ENCODE data around the gene ARHGAP35. TPM values are rescaled to one million over a fixed set of nuclear protein-coding genes. Genes with fewer than 3 reads are reported as not detected.
"Not testable (repeated sequence)": the region's sequence is repeated elsewhere in the genome, so short reads cannot be mapped to it uniquely, and the experiment has no call there.

ARHGAP35 gene
- total RNA-seq, 1 experiment from 2014 or later = 52.1 TPM

DNA sequence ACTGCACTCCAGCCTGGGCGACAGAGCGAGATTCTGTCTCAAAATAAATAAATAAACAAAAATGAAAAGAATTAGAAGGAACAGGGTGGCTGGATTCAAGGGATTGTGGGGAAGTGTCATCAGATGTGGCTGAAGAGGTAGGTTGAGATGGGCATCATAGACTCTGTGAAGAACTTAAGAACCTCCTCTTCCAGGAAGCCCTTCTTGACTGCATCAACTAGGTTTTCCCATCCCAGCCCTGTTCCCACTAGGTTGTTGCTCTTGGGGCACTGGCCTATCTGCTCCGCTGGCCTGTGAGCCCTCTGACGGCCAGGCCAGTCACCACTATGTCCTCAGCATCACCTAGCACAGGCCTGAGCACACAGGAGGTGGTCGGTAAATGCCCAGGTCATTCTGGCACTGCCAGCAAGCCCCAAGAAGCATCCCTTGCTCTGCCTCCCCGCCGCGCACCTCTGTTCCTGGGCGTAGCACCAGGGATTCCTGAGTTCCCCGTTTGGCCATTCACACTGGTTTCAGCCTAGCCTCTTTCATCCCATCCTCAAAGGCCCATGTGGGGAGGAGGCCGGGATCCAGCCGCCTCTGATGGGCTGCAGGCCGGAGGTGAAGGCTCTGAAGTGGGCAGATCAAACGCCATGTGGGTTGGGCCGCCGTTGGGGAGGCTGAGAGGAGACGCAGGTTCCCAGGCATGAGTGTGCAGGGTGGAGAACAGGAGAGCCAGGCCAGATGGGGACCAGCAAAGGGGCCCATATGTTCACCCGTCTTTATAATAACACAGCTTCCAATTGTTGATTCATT lies 44.8 kb upstream of the ARHGAP35 start:
- Mint-ChIP-seq H3K36me3 (ENCODE audit: insufficient read depth, unreplicated experiment) (no peaks in the 10 kb centered on the region), H3K27ac (ENCODE audit: low read depth, unreplicated experiment) (no peak overlapping the region), H3K4me3 (ENCODE audit: unreplicated experiment) (no peak overlapping the region), H3K27me3 (ENCODE audit: insufficient read depth, unreplicated experiment) (no peaks in the 10 kb centered on the region), H3K4me1 (ENCODE audit: insufficient read depth, unreplicated experiment) (peaks cover 8% of the 10 kb centered on the region), H3K9me3 (ENCODE audit: unreplicated experiment) (no peaks in the 10 kb centered on the region)
- DNase-seq (ENCODE audit: unreplicated experiment) = no peak
- BruUV-seq (replicated peaks) = no TSS peak
- POLR2A ChIA-PET = interaction anchor here (1.0 kb wide), 1 partner anchor 19 kb away, joined by 3 read pairs; no protein-coding TSS in a partner anchor
- CTCF ChIA-PET = interaction anchor here (0.6 to 1.0 kb wide), 4 partner anchors 25 to 394 kb away, joined by 3 to 5 read pairs (median 4); no protein-coding TSS in a partner anchor
- intact Hi-C loops (cut with micrococcal nuclease) = no loop called here
- TF ChIP-seq CTCF (IDR thresholded peaks at IDR 0.05; ENCODE audit: unreplicated experiment) = no peak

GRCh38 chr19:46818812-46819211 lies 42.0 kb upstream of the ARHGAP35 start:
- TF ChIP-seq CTCF (IDR thresholded peaks at IDR 0.05; ENCODE audit: unreplicated experiment) = no peak
- POLR2A ChIA-PET = interaction anchor here (0.6 kb wide), 1 partner anchor 31 kb away, joined by 3 read pairs; no protein-coding TSS in a partner anchor
- H3K27me3 Mint-ChIP-seq (ENCODE audit: insufficient read depth, unreplicated experiment) = no peaks in the 10 kb centered on the region
- peak; percentile 14 for DNase-seq (ENCODE audit: unreplicated experiment)
- no peak overlapping the region for H3K4me3 Mint-ChIP-seq (ENCODE audit: unreplicated experiment)
- intact Hi-C loops (cut with micrococcal nuclease) = no loop called here
- CTCF ChIA-PET = interaction anchor here (0.6 kb wide), 1 partner anchor 21 kb away, joined by 3 read pairs; no protein-coding TSS in a partner anchor
- no peaks in the 10 kb centered on the region for H3K36me3 Mint-ChIP-seq (ENCODE audit: insufficient read depth, unreplicated experiment)
- H3K4me1 Mint-ChIP-seq (ENCODE audit: insufficient read depth, unreplicated experiment) = peaks cover 4% of the 10 kb centered on the region
- H3K9me3 Mint-ChIP-seq (ENCODE audit: unreplicated experiment) = no peaks in the 10 kb centered on the region
- no TSS peak for BruUV-seq (replicated peaks)
- no peak overlapping the region for H3K27ac Mint-ChIP-seq (ENCODE audit: low read depth, unreplicated experiment)

GRCh38 chr19:46821512-46822409 lies 39.0 kb upstream of the ARHGAP35 start:
- CTCF ChIA-PET = interaction anchor here (0.6 to 1.4 kb wide), 5 partner anchors 19 to 72 kb away, joined by 3 to 5 read pairs (median 3); no protein-coding TSS in a partner anchor
- no peak overlapping the region for H3K4me3 Mint-ChIP-seq (ENCODE audit: unreplicated experiment)
- no peaks in the 10 kb centered on the region for H3K9me3 Mint-ChIP-seq (ENCODE audit: unreplicated experiment)
- no TSS peak for BruUV-seq (replicated peaks)
- intact Hi-C loops (cut with micrococcal nuclease) = no loop called here
- H3K4me1 Mint-ChIP-seq (ENCODE audit: insufficient read depth, unreplicated experiment) = no peaks in the 10 kb centered on the region
- POLR2A ChIA-PET = interaction anchor here (1.0 kb wide), 1 partner anchor 33 kb away, joined by 3 read pairs; the partner anchor contains the start of gene SLC1A5
- no peak overlapping the region for H3K27ac Mint-ChIP-seq (ENCODE audit: low read depth, unreplicated experiment)
- no peak for DNase-seq (ENCODE audit: unreplicated experiment)
- no peaks in the 10 kb centered on the region for H3K27me3 Mint-ChIP-seq (ENCODE audit: insufficient read depth, unreplicated experiment)
- H3K36me3 Mint-ChIP-seq (ENCODE audit: insufficient read depth, unreplicated experiment) = no peaks in the 10 kb centered on the region
- TF ChIP-seq CTCF (IDR thresholded peaks at IDR 0.05; ENCODE audit: unreplicated experiment) = no peak

GRCh38 chr19:46822410-46822787 lies 38.4 kb upstream of the ARHGAP35 start:
- H3K27ac Mint-ChIP-seq (ENCODE audit: low read depth, unreplicated experiment); H3K9me3 Mint-ChIP-seq (ENCODE audit: unreplicated experiment); H3K27me3 Mint-ChIP-seq (ENCODE audit: insufficient read depth, unreplicated experiment); H3K36me3 Mint-ChIP-seq (ENCODE audit: insufficient read depth, unreplicated experiment); H3K4me3 Mint-ChIP-seq (ENCODE audit: unreplicated experiment); BruUV-seq (replicated peaks); DNase-seq (ENCODE audit: unreplicated experiment); H3K4me1 Mint-ChIP-seq (ENCODE audit: insufficient read depth, unreplicated experiment); intact Hi-C loops (cut with micrococcal nuclease): not testable (repeated sequence)
- ChIA-PET POLR2A (interaction anchor here (0.7 kb wide), 1 partner anchor 21 kb away, joined by 3 read pairs; no protein-coding TSS in a partner anchor), CTCF (interaction anchor here (0.6 to 1.4 kb wide), 3 partner anchors 66 to 70 kb away, joined by 3 to 5 read pairs (median 3); no protein-coding TSS in a partner anchor)
